ENCODE data around the gene ME3. TPM values are rescaled to one million over a fixed set of nuclear protein-coding genes. Genes with fewer than 3 reads are reported as not detected.

The ME3 gene
- total RNA-seq, 1 donor from 2014 or later: 28.5 TPM

- Histone ChIP-seq H3K27me3 (no peaks in the 10 kb centered on the region), H3K27ac (peak overlapping the region; percentile 18), H3K4me1 (peaks cover 13% of the 10 kb centered on the region), H3K4me3 (no peak overlapping the region), H3K9me3 (no peaks in the 10 kb centered on the region), H3K36me3 (no peaks in the 10 kb centered on the region)
- no peak for DNase-seq (ENCODE audit: extremely low spot score in 2 of 2)
- TF ChIP-seq CTCF (IDR thresholded peaks at IDR 0.05) (no peak), POLR2A (IDR thresholded peaks at IDR 0.05) (no peak), POLR2AphosphoS5 (IDR thresholded peaks at IDR 0.05; ENCODE audit: insufficient read depth in 1 of 2, low read depth in 1 of 2) (no peak)
- intact Hi-C loops (cut with DNase I): loop anchor here (2.0 kb wide), 1 partner anchor 27 kb away; no protein-coding TSS in a partner anchor
These were observed 30.7 kb downstream of the ME3 start for GRCh38 chr11:86641537-86642261.

- peaks cover 5% of the 10 kb centered on the region for H3K4me1 ChIP-seq
- no peak overlapping the region for H3K4me3 ChIP-seq
- no peaks in the 10 kb centered on the region for H3K36me3 ChIP-seq
- DNase-seq (ENCODE audit: extremely low spot score in 2 of 2): no peak
- TF ChIP-seq POLR2AphosphoS5 (IDR thresholded peaks at IDR 0.05; ENCODE audit: insufficient read depth in 1 of 2, low read depth in 1 of 2) (no peak), POLR2A (IDR thresholded peaks at IDR 0.05) (no peak), CTCF (IDR thresholded peaks at IDR 0.05) (no peak)
- H3K27me3 ChIP-seq: no peaks in the 10 kb centered on the region
- H3K27ac ChIP-seq: no peak overlapping the region
- no peaks in the 10 kb centered on the region for H3K9me3 ChIP-seq
- intact Hi-C loops (cut with DNase I): no loop called here
These were observed 33.3 kb downstream of the ME3 start for GRCh38 chr11:86639137-86639536.

- H3K9me3 ChIP-seq: no peaks in the 10 kb centered on the region
- no peak overlapping the region for H3K4me3 ChIP-seq
- no peaks in the 10 kb centered on the region for H3K27me3 ChIP-seq
- H3K36me3 ChIP-seq: no peaks in the 10 kb centered on the region
- no peak for TF ChIP-seq POLR2AphosphoS5 (IDR thresholded peaks at IDR 0.05; ENCODE audit: insufficient read depth in 1 of 2, low read depth in 1 of 2)
- TF ChIP-seq POLR2A (IDR thresholded peaks at IDR 0.05): no peak
- no peak for TF ChIP-seq CTCF (IDR thresholded peaks at IDR 0.05)
- peaks cover under 1% of the 10 kb centered on the region for H3K4me1 ChIP-seq
- no peak for DNase-seq (ENCODE audit: extremely low spot score in 2 of 2)
- no peak overlapping the region for H3K27ac ChIP-seq
- intact Hi-C loops (cut with DNase I): no loop called here
These were observed 33.7 kb downstream of the ME3 start for GRCh38 chr11:86638673-86639072.

- Histone ChIP-seq H3K27me3 (no peaks in the 10 kb centered on the region), H3K4me1 (peaks cover 1% of the 10 kb centered on the region), H3K36me3 (no peaks in the 10 kb centered on the region), H3K27ac (no peak overlapping the region), H3K4me3 (no peak overlapping the region), H3K9me3 (no peaks in the 10 kb centered on the region)
- TF ChIP-seq CTCF (IDR thresholded peaks at IDR 0.05) (no peak), POLR2A (IDR thresholded peaks at IDR 0.05) (no peak), POLR2AphosphoS5 (IDR thresholded peaks at IDR 0.05; ENCODE audit: insufficient read depth in 1 of 2, low read depth in 1 of 2) (no peak)
- DNase-seq (ENCODE audit: extremely low spot score in 2 of 2): no peak
- intact Hi-C loops (cut with DNase I): no loop called here
These were observed 34.4 kb downstream of the ME3 start for GRCh38 chr11:86637988-86638387.

GRCh38 chr11:86636275-86636674 lies 36.1 kb downstream of the ME3 start:
- no peak for TF ChIP-seq CTCF (IDR thresholded peaks at IDR 0.05)
- TF ChIP-seq POLR2AphosphoS5 (IDR thresholded peaks at IDR 0.05; ENCODE audit: insufficient read depth in 1 of 2, low read depth in 1 of 2): no peak
- TF ChIP-seq POLR2A (IDR thresholded peaks at IDR 0.05): no peak
- H3K27ac ChIP-seq: peak overlapping the region; percentile 5
- intact Hi-C loops (cut with DNase I): no loop called here

More at GRCh38 chr11:86636275-86636674, 36.1 kb downstream of the ME3 start:
- H3K27me3 ChIP-seq: no peaks in the 10 kb centered on the region
- H3K4me1 ChIP-seq: peaks cover 8% of the 10 kb centered on the region
- H3K4me3 ChIP-seq: no peak overlapping the region
- no peaks in the 10 kb centered on the region for H3K36me3 ChIP-seq
- no peak for DNase-seq (ENCODE audit: extremely low spot score in 2 of 2)
- H3K9me3 ChIP-seq: no peaks in the 10 kb centered on the region

Data from vagina (tissue), 2 donors.